ENCODE data around the gene CAMTA1.

GRCh38 chr1:7300893-7301663 lies 515.8 kb downstream of the CAMTA1 start:
- TF ChIP-seq NFRKB (IDR thresholded peaks at IDR 0.05): no peak
- no peak for TF ChIP-seq TARDBP (IDR thresholded peaks at IDR 0.05)
- TF ChIP-seq SP1 (IDR thresholded peaks at IDR 0.05): no peak
- TF ChIP-seq L3MBTL2 (conservative IDR thresholded peaks at IDR 0.05): no peak
- no peak for TF ChIP-seq LEF1 (IDR thresholded peaks at IDR 0.05; ENCODE audit: borderline replicate concordance)
